MG63 (cell line): ENCODE measurements around the gene PPP2R2C. TPM values are rescaled to one million over a fixed set of nuclear protein-coding genes. Genes with fewer than 3 reads are reported as not detected.

ENCODE experiments used
- DNase-seq: peaks from one replicate; pipeline ENCODE4 v3.0.0-alpha.2; 2020
- H3K27me3 ChIP-seq: fragments of 250-450 bp; sonication (Bioruptor Pico); 2 replicates; pipeline ENCODE4 v1.5.1; 2020; ENCODE audit warnings: mild to moderate bottlenecking, moderate library complexity
- H3K36me3 ChIP-seq: fragments of 250-450 bp; sonication (Bioruptor Pico); 2 replicates; pipeline ENCODE4 v1.5.1; 2020; ENCODE audit warnings: mild to moderate bottlenecking, moderate library complexity
- H3K4me3 ChIP-seq: fragments of 250-450 bp; sonication (Bioruptor Pico); 2 replicates; pipeline ENCODE4 v1.5.1; 2020; ENCODE audit warnings: mild to moderate bottlenecking, moderate library complexity
- H3K9me3 ChIP-seq: fragments of 250-450 bp; sonication (Bioruptor Pico); 2 replicates; pipeline ENCODE4 v1.5.1; 2020; ENCODE audit warnings: mild to moderate bottlenecking, moderate library complexity
- total RNA-seq: library from RNA; depleted of rRNA; stranded (reverse); fragments of >200 nt; shearing (Covaris generic); gene quantifications from 2 replicates; pipeline ENCODE4 v1.2.3, GENCODE V29; 2014; ENCODE audit warnings: low replicate concordance

Gene PPP2R2C
- total RNA-seq, 1 experiment from 2014 or later: 3.3 TPM

DNA sequence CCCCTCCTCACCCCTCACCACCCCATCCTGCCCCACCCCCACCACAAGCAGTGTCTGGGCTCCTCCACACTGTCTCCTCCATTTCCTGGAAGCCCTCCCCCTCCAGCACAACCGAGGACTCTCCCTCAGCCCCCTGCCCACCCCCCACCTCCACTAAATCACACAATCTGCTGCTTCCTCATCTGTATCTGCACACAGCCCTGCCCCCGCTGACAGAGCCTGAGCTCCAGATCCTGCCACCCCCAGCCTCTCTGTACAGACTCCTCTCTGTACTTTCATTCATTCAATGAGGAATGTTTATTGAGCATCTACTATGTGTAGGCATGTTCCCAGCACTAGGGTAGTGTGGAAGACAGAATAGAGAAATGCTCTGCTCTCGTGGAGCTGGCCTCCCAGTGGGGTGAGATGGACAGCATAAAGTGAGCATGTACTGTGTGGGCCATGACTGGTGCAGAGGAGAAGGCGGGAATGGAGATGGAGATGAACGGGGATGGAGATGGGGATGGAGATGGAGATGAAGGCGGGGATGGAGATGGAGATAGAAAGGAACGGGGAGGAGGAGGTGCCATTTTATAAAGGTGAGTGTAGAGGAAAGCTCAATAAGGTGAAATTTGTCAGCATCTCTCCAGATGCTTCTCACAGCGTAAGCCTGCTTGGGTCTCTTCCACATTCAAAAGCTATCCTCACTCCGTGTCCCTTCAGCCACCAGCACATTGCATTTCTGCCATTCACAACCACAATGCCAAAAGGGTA, 2.5 kb upstream of the PPP2R2C start:
- Histone ChIP-seq H3K27me3 (no peaks in the 10 kb centered on the region), H3K36me3 (no peaks in the 10 kb centered on the region)
- DNase-seq: no peak

DNA sequence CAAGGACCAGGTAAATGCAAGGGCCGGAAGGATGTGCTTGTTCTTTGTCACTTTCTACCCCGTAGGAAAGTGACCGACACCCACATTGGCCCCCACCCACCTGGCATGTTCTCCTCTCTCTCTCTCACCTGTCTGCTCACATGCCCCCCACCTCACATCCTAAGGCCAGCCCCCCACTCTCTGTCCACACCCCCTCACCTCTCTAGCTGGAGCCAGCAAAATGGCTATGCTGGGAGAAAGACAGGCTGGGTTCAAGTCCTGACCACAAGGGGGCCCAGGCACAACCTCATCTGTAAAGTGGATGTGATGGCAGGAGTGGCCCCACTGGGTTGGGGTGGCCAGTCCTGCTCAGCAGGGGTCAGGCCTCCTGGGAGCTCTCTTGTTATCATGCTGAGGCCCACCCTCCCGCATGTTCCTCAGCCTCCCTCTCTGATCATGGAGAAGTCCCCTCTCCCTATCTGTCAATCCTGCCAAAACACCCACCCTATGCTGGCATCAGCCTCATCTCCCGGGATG, 1.7 kb upstream of the PPP2R2C start:
- H3K9me3 ChIP-seq: no peaks in the 10 kb centered on the region
- no peaks in the 10 kb centered on the region for H3K36me3 ChIP-seq
- no peak for DNase-seq
- no peak overlapping the region for H3K4me3 ChIP-seq
- H3K27me3 ChIP-seq: no peaks in the 10 kb centered on the region

More for the DNA sequence above, 2.5 kb upstream of the PPP2R2C start:
- H3K4me3 ChIP-seq: no peak overlapping the region
- no peaks in the 10 kb centered on the region for H3K9me3 ChIP-seq

- Histone ChIP-seq H3K9me3 (no peaks in the 10 kb centered on the region), H3K27me3 (no peaks in the 10 kb centered on the region), H3K4me3 (no peak overlapping the region), H3K36me3 (no peaks in the 10 kb centered on the region)
- DNase-seq: no peak
Observed at GRCh38 chr4:6473264-6474052, 1.0 kb upstream of the PPP2R2C start.

DNA sequence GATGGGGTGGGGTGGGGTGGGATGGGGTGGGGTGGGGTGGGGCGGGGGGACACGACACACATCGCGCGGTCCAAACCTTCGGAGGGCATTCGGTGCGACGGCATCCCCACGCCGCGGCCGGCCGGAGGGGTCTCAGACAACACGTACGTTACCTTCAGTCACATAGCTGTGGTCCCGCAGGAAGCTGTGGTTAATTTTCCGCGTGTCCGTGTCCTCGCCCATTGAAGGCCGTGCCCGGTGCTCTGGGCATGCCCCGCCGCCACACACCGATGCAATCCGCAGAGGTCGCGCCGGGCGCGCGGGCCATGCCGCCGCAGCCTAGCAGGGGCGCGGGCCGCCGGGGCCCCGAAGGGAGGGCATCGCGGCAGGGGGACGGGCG, 417 bp downstream of the PPP2R2C start:
- H3K36me3 ChIP-seq: no peaks in the 10 kb centered on the region
- no peak overlapping the region for H3K4me3 ChIP-seq
- no peaks in the 10 kb centered on the region for H3K27me3 ChIP-seq
- H3K9me3 ChIP-seq: no peaks in the 10 kb centered on the region
- no peak for DNase-seq

GRCh38 chr4:6471307-6472007, 957 bp downstream of the PPP2R2C start:
- Histone ChIP-seq H3K4me3 (peak overlapping the region; percentile 33), H3K27me3 (no peaks in the 10 kb centered on the region), H3K9me3 (no peaks in the 10 kb centered on the region), H3K36me3 (no peaks in the 10 kb centered on the region)
- DNase-seq: no peak

- Histone ChIP-seq H3K27me3 (no peaks in the 10 kb centered on the region), H3K36me3 (no peaks in the 10 kb centered on the region), H3K4me3 (peak overlapping the region; percentile 33), H3K9me3 (no peaks in the 10 kb centered on the region)
- peak; percentile 68 for DNase-seq
Observed at GRCh38 chr4:6470502-6471306, 1.7 kb downstream of the PPP2R2C start.

DNA sequence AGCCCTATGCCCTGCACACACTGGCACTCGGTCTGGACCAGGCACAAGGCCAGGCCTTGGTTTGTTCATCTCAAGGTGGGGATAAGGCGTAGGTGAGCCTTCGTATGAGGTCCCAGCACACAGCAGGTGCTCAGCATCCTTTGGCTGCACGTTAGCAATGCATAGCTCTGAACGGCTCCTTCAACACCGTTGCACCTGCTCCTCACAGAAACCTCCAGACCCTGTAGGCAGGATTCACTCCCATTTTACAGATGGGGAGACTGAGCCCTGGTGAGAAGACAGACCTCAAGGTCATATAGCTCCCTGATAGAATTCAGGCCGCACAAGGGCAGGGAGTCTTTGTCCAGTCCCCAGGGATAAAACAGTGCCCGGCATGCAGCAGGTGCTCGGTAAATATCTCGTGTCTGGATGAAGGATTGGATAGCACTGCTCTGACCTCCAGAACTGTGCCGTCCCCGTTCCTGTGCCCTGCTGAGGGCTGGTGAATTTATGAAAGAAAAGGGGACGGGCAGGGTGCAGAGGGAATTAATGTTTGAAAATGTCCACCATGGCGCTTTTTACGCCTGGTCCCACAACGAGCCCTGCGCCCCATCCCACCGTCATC, 2.4 kb downstream of the PPP2R2C start:
- Histone ChIP-seq H3K4me3 (no peak overlapping the region), H3K27me3 (no peaks in the 10 kb centered on the region), H3K9me3 (no peaks in the 10 kb centered on the region), H3K36me3 (no peaks in the 10 kb centered on the region)
- no peak for DNase-seq

DNA sequence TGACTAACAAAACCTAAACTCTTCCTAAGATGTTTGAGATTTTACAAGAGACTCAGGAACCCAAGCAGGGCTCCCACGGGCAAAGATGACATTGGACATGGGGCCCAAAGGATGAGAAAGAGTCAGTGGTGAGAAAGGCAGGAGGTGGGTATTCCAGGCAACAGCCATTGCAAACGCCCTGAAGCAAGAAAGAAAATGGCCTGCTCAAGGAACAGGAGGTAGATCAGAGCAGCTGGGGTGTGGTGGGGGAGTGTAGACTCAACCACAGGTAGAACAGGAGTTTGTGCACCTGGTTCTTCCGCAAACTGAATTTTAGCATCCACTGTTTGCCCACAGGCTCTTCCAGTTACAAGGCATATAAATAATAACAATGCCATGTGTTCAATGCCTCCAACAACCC, 3.3 kb downstream of the PPP2R2C start:
- DNase-seq: no peak
- Histone ChIP-seq H3K27me3 (no peaks in the 10 kb centered on the region), H3K9me3 (no peaks in the 10 kb centered on the region), H3K4me3 (no peak overlapping the region), H3K36me3 (no peaks in the 10 kb centered on the region)

DNA sequence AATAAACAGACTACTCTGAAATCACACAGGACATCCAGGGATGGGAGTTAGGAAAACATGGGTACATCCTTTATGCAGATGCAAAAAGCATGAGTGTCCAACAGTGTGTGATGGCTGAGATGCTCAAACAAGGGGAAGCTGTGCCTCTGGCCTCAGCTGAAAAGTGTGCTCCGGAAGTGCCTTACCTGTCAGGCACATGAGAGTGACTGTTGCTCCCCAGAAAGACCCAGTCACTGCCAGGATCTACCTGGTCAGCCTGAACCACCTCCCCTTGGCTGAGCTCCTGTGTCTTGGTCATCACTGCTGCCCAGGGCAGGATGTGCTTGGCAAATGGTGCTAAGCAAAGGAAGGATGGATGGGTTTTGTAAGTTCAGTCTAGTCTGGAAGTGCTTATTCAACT, 4.0 kb downstream of the PPP2R2C start:
- no peaks in the 10 kb centered on the region for H3K27me3 ChIP-seq
- H3K36me3 ChIP-seq: no peaks in the 10 kb centered on the region
- no peak overlapping the region for H3K4me3 ChIP-seq
- DNase-seq: no peak
- H3K9me3 ChIP-seq: no peaks in the 10 kb centered on the region

- Histone ChIP-seq H3K27me3 (no peaks in the 10 kb centered on the region), H3K4me3 (no peak overlapping the region), H3K36me3 (no peaks in the 10 kb centered on the region), H3K9me3 (no peaks in the 10 kb centered on the region)
- DNase-seq: no peak
Observed at GRCh38 chr4:6467600-6467999, 4.8 kb downstream of the PPP2R2C start.

GRCh38 chr4:6466756-6467381, 5.5 kb downstream of the PPP2R2C start:
- no peaks in the 10 kb centered on the region for H3K36me3 ChIP-seq
- no peak overlapping the region for H3K4me3 ChIP-seq
- no peak for DNase-seq
- no peaks in the 10 kb centered on the region for H3K27me3 ChIP-seq
- H3K9me3 ChIP-seq: no peaks in the 10 kb centered on the region

DNA sequence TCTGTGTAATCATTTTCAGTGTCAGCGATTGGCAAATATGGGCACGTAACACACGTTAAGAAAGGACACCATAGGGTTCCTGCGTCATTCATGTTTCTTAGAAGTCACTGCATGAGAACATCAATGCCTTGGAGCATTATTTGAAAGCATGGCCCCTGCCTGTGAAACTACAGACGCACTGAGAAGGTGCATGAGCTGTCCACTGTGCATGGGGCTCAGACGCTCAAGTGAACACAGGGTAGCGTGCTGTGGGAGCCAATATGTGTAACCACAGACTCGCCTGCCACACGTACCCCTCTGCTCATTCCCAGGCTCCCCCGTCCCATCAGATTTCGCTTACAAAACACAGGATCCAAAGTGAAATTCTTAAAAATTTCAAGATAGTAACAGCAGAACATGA, 6.5 kb downstream of the PPP2R2C start:
- no peaks in the 10 kb centered on the region for H3K27me3 ChIP-seq
- H3K4me3 ChIP-seq: no peak overlapping the region
- H3K9me3 ChIP-seq: no peaks in the 10 kb centered on the region
- no peak for DNase-seq
- H3K36me3 ChIP-seq: no peaks in the 10 kb centered on the region

DNA sequence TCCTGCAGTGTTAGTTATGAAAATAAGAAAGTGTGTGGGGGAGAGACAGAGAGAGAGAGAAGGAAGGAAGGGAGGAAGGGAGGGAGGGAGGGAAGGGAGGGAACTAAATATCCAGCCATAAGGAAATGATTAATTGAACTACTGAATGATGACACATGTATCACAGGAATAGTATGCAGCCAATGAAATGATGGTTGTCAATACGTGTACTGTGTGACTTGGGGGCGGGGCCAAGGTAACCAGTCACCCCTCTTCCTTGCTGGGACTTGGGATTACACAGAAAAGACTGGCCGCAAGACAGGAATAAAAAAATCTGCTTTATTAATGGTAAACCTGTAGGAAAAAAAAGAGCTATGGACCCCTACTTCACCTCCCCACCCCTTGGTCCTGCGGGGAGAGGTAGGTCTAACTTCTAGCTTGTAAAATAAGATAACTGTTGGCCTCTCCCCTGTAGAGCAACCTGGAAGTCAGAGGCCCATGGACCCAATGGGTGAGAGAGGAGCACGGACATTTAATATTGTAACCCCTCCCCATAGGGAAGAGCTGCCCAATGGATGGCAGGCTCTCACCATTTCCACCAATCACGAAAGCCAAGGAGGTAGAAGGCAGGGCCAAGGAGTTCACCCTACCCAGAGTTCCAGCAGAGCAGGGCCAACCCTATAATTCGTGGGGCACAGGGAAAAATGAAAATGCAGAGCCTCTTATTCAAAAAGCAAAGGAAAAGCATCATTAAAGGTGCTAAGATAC, 7.4 kb downstream of the PPP2R2C start:
- Histone ChIP-seq H3K9me3 (no peaks in the 10 kb centered on the region), H3K4me3 (no peak overlapping the region), H3K27me3 (no peaks in the 10 kb centered on the region), H3K36me3 (no peaks in the 10 kb centered on the region)
- no peak for DNase-seq

DNA sequence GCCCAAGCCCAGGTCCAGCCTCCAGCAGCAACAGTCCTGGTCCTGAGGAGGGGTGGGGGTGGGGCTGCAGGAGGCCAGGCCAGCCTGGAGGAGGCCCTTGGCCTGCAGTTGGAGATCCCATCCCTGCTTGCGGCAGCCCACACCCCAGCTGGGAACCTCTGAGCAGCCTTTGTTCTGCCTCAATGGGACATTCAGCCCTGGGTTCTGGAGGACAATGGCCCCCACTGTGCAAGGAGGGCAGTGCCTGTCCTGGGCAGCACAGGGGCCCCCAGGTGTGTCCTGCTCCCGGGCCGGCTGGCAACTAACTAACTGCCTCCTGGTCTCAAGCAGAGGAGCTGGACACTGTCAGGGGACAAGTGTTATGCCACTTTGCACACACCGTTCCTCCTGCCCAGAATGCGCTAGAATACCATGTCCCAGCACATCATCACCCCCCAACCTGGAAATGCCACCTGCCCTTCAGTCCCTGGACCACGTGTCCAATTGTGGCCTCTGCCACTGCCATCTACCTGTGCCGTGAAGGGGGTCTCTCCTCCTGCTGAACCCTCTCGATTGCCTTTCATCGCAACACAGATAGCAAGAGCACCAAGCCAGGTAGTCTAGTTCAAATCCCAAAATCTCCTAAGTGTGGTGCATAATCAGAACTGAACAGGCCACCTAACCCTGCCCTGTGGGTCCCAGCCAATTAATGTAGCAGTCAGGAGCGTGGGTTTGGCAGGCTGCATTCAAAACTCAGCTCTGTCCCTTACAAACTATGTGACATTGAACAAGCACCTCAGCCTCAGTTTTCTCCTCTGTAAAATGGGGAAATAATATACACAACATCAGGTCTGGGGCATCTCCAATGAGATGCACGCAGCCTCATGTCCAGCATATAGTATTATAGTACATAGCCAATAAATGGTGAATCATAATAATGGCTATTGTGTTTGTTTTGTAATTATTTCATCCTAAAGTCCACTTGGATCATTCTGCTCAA, 8.8 kb downstream of the PPP2R2C start:
- Histone ChIP-seq H3K9me3 (no peaks in the 10 kb centered on the region), H3K36me3 (no peaks in the 10 kb centered on the region), H3K4me3 (no peak overlapping the region), H3K27me3 (no peaks in the 10 kb centered on the region)
- no peak for DNase-seq
